Mesenchymal stem cell (in vitro differentiated cells and primary cell): Measurements from ENCODE around the gene SLC44A3.
A peak's percentile ranks its signal among the peaks of the same experiment; 100 is the strongest.

Source experiments
- DNase-seq: peaks from one replicate; pipeline ENCODE4 v3.0.0-alpha.2; 2013
- H2AFZ ChIP-seq: one replicate; pipeline ENCODE4 v1.6.1; 2013; ENCODE audit warnings: low read depth, mild to moderate bottlenecking, control low read depth, inconsistent platforms, low read length, moderate library complexity
- H2AK5ac ChIP-seq: 2 replicates; pipeline ENCODE4 v1.6.1; 2013; ENCODE audit warnings: low read length, moderate library complexity, mild to moderate bottlenecking, inconsistent platforms; ENCODE audit not compliant: severe bottlenecking
- H2BK120ac ChIP-seq: one replicate; pipeline ENCODE4 v1.6.1; 2013; ENCODE audit warnings: low read depth, mild to moderate bottlenecking, inconsistent platforms, low read length, moderate library complexity
- H2BK12ac ChIP-seq, 2 experiments: one replicate each; pipeline ENCODE4 v1.6.1; 2013; ENCODE audit warnings: inconsistent platforms in 2 of 2, low read length in 2 of 2, mild to moderate bottlenecking in 2 of 2, moderate library complexity in 2 of 2, control low read depth in 1 of 2
- H2BK15ac ChIP-seq: one replicate; pipeline ENCODE4 v1.6.1; 2013; ENCODE audit warnings: mild to moderate bottlenecking, low read depth, inconsistent platforms; ENCODE audit not compliant: poor library complexity, severe bottlenecking
- H2BK5ac ChIP-seq: 2 replicates; pipeline ENCODE4 v1.6.1; 2013; ENCODE audit warnings: low read depth, mild to moderate bottlenecking, low read length, control low read depth, inconsistent platforms; ENCODE audit not compliant: poor library complexity, severe bottlenecking
- H3K14ac ChIP-seq, 2 experiments: one replicate each; pipeline ENCODE4 v1.6.1; 2013; ENCODE audit warnings: inconsistent platforms in 2 of 2, low read length in 2 of 2, control low read depth in 1 of 2, mild to moderate bottlenecking in 1 of 2, moderate library complexity in 1 of 2
- H3K18ac ChIP-seq, 2 experiments: one replicate each; pipeline ENCODE4 v1.6.1; 2013; ENCODE audit warnings: inconsistent platforms in 2 of 2, low read length in 2 of 2, control low read depth in 1 of 2, low read depth in 1 of 2, mild to moderate bottlenecking in 1 of 2
- H3K23ac ChIP-seq, 2 experiments: one replicate each; pipeline ENCODE4 v1.6.1; 2013; ENCODE audit warnings: inconsistent platforms in 2 of 2, low read length in 2 of 2, mild to moderate bottlenecking in 2 of 2, moderate library complexity in 2 of 2, control low read depth in 1 of 2
- H3K27ac ChIP-seq: 2 replicates; pipeline ENCODE4 v1.5.1; 2013; ENCODE audit warnings: mild to moderate bottlenecking, moderate library complexity, low read length, control low read depth, inconsistent platforms; ENCODE audit not compliant: poor library complexity, severe bottlenecking
- H3K27me3 ChIP-seq, 2 experiments: 2 replicates each; pipeline versions ENCODE4 v1.6.1 to v1.7.0; 2013; ENCODE audit warnings: low read length in 2 of 2, mild to moderate bottlenecking in 2 of 2, moderate library complexity in 2 of 2, control low read depth in 1 of 2, inconsistent platforms in 1 of 2; ENCODE audit not compliant: control insufficient read depth in 1 of 2, insufficient read depth in 1 of 2
- H3K36me3 ChIP-seq, 2 experiments: 2 replicates each; pipeline versions ENCODE4 v1.6.1 to v1.7.0; 2013; ENCODE audit warnings: low read length in 2 of 2, control low read depth in 1 of 2, inconsistent platforms in 1 of 2, low read depth in 1 of 2, mild to moderate bottlenecking in 1 of 2; ENCODE audit not compliant: insufficient read depth in 2 of 2, control insufficient read depth in 1 of 2
- H3K4ac ChIP-seq, 2 experiments: one replicate each; pipeline ENCODE4 v1.6.1; 2013; ENCODE audit warnings: inconsistent platforms in 2 of 2, low read length in 2 of 2, mild to moderate bottlenecking in 2 of 2, moderate library complexity in 2 of 2, control low read depth in 1 of 2, low read depth in 1 of 2
- H3K4me1 ChIP-seq: 2 replicates; pipeline ENCODE4 v1.6.1; 2013; ENCODE audit warnings: low read depth, low read length, control low read depth; ENCODE audit not compliant: control insufficient read depth, insufficient read depth
- H3K4me2 ChIP-seq: 2 replicates; pipeline ENCODE4 v1.6.1; 2013; ENCODE audit warnings: low read length, mild to moderate bottlenecking, inconsistent platforms; ENCODE audit not compliant: poor library complexity, severe bottlenecking
- H3K4me3 ChIP-seq, 2 experiments: 2 replicates each; pipeline versions ENCODE4 v1.5.1 to v1.7.0; 2013; ENCODE audit warnings: low read length in 2 of 2, mild to moderate bottlenecking in 2 of 2, control low read depth in 1 of 2, low read depth in 1 of 2; ENCODE audit not compliant: insufficient read depth in 1 of 2
- H3K79me1 ChIP-seq: replicated peaks from 2 replicates; pipeline ENCODE4 v1.6.1; 2013; ENCODE audit warnings: mild to moderate bottlenecking, control low read depth, low read length, inconsistent platforms; ENCODE audit not compliant: poor library complexity, severe bottlenecking
- H3K9ac ChIP-seq: 2 replicates; pipeline ENCODE4 v1.7.0; 2013; ENCODE audit warnings: mild to moderate bottlenecking, low read length, moderate library complexity
- H3K9me3 ChIP-seq: 2 replicates; pipeline ENCODE4 v1.7.0; 2013; ENCODE audit warnings: mild to moderate bottlenecking, low read length; ENCODE audit not compliant: control insufficient read depth
- H4K8ac ChIP-seq: one replicate; pipeline ENCODE4 v1.6.1; 2013; ENCODE audit warnings: inconsistent platforms, mild to moderate bottlenecking, low read length, moderate library complexity
- H4K91ac ChIP-seq: one replicate; pipeline ENCODE4 v1.6.1; 2013; ENCODE audit warnings: mild to moderate bottlenecking, low read length, inconsistent platforms
- WGBS: methylation state at CpG from one replicate; pipeline ENCODE4 v1.1.7; 2013; ENCODE audit warnings: mixed read lengths; 5-methylcytosine and 5-hydroxymethylcytosine counted together

SLC44A3 gene

DNA sequence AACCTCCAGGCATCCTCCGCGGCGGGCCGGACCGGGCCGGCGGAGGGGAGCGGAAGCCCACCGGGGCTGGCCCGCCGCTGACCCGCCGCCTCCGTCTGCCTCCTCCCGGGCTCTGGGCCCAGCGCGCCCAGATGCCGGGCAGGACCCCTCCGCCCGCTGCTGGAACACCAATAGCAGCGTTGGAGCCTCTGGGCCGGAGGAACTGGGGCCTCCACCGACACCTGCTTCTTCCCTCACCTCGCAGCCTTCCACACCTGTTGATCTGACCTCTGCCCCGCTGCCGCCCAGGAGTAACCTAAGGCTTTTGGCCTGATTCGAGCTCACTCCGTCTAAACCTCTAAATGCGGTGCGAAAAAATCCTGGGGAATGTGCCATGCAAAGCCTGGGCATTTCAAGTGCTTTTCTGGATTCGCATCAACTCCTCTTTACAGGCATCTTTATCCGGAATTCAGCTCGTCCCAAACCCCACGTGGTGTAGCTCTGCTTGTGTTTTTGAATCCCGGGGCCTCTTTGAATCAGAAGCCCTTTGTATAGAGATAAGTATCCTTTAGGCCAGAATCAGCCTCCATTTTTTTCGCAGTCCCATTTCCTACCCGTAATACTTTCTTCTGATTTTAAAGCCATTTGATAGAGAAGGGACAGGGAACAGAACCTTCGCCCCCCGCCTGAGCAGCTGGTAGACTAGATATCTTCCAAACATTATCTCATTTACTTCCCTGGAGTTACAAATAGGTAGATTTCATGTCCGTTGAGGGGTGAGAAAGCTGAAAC, 107.4 kb downstream of the SLC44A3 start:
- H3K4ac ChIP-seq: peak overlapping the region; percentile 91 to 95
- peak overlapping the region in 1 of 2 experiments; percentile 57 for H3K23ac ChIP-seq
- peak overlapping the region; percentile 60 to 83 for H3K4me3 ChIP-seq
- H3K27me3 ChIP-seq: no peaks in the 10 kb centered on the region
- peak overlapping the region; percentile 93 for H4K91ac ChIP-seq
- peak overlapping the region; percentile 86 for H4K8ac ChIP-seq
- H2AFZ ChIP-seq: peak overlapping the region; percentile 78
- H3K79me1 ChIP-seq: peaks cover 16% of the 10 kb centered on the region
- no peaks in the 10 kb centered on the region for H3K36me3 ChIP-seq
- H3K4me1 ChIP-seq: peaks cover 20% of the 10 kb centered on the region
- H3K14ac ChIP-seq: peak overlapping the region in 1 of 2 experiments; percentile 83
- H3K18ac ChIP-seq: peak overlapping the region; percentile 90 to 91
- peak overlapping the region; percentile 50 for H3K4me2 ChIP-seq
- H2AK5ac ChIP-seq: peak overlapping the region; percentile 59
- no peaks in the 10 kb centered on the region for H3K9me3 ChIP-seq
- DNase-seq: peak; percentile 75
- H2BK15ac ChIP-seq: peak overlapping the region; percentile 98
- peak overlapping the region; percentile 87 for H3K9ac ChIP-seq
- peak overlapping the region; percentile 81 for H2BK5ac ChIP-seq
- H2BK12ac ChIP-seq: peak overlapping the region in 1 of 2 experiments; percentile 90
- H2BK120ac ChIP-seq: peak overlapping the region; percentile 86
- peak overlapping the region; percentile 60 for H3K27ac ChIP-seq
- 7% methylated on average over 35 of the region's 40 CpGs for WGBS

DNA sequence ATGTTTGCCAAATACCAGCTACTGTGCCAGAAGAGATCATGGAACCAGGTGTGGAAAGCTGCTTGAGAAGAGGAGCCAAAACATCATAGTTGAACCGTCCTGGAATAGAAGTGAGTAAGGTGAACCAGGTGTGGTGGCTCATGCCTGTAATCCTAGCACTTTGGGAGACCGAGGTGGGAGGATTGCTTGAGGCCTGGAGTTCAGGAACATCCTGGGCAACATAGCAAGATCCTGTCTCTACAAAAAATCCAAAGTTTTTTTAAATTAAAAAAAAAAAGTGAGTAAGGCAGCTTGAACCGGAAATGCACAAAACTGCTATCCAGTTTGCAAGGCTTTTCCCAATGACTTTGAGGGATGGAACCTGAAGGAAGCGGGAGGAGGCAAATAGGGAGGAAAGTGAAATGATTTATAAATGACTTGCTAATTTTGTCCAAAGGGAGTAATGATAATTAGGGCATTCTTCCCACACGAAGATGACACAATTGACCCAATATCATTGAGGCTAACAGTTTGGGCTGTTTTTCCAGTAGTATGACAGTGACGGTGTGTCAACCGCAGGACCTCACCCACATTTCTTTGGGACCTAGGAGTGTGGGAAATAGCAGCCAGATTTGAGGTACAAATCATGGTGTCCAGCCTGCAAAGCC, 108.3 kb downstream of the SLC44A3 start:
- Histone ChIP-seq H2BK12ac (peak overlapping the region in 1 of 2 experiments; percentile 56), H3K4me1 (peaks cover 19% of the 10 kb centered on the region), H3K27me3 (no peaks in the 10 kb centered on the region), H2BK15ac (no peak overlapping the region), H3K18ac (peak overlapping the region; percentile 7 to 14), H3K14ac (no peak overlapping the region), H3K79me1 (peaks cover 17% of the 10 kb centered on the region), H4K8ac (peak overlapping the region; percentile 5), H2BK5ac (no peak overlapping the region), H3K4ac (peak overlapping the region in 1 of 2 experiments; percentile 4), H3K4me3 (peak overlapping the region in 1 of 2 experiments; percentile 83), H3K9me3 (no peaks in the 10 kb centered on the region), H3K4me2 (peak overlapping the region; percentile 50), H2AFZ (no peak overlapping the region), H4K91ac (peak overlapping the region; percentile 19), H3K27ac (no peak overlapping the region), H3K36me3 (peaks cover 0 to 3% of the 10 kb centered on the region in 2 experiments), H3K23ac (no peak overlapping the region), H3K9ac (peak overlapping the region; percentile 87), H2AK5ac (peak overlapping the region; percentile 25), H2BK120ac (no peak overlapping the region)
- WGBS: 88% methylated on average over 7 of the region's 7 CpGs
- DNase-seq: no peak

- Histone ChIP-seq H4K91ac (no peak overlapping the region), H3K27me3 (no peaks in the 10 kb centered on the region), H3K9me3 (no peaks in the 10 kb centered on the region), H2BK5ac (no peak overlapping the region), H3K27ac (no peak overlapping the region), H3K14ac (no peak overlapping the region), H3K4me1 (peaks cover 12% of the 10 kb centered on the region), H2BK12ac (peak overlapping the region in 1 of 2 experiments; percentile 45), H3K4me2 (no peak overlapping the region), H4K8ac (peak overlapping the region; percentile 12), H2BK15ac (no peak overlapping the region), H3K4ac (peak overlapping the region in 1 of 2 experiments; percentile 11), H3K4me3 (peak overlapping the region in 1 of 2 experiments; percentile 83), H2AFZ (no peak overlapping the region), H3K9ac (no peak overlapping the region), H2BK120ac (no peak overlapping the region), H3K23ac (peak overlapping the region in 1 of 2 experiments; percentile 64), H3K36me3 (peaks cover 0 to 3% of the 10 kb centered on the region in 2 experiments), H3K18ac (peak overlapping the region in 1 of 2 experiments; percentile 75), H2AK5ac (no peak overlapping the region), H3K79me1 (peaks cover 18% of the 10 kb centered on the region)
- DNase-seq: peak; percentile 57
- 72% methylated on average over 9 of the region's 11 CpGs for WGBS
Measured at GRCh38 chr1:94929351-94930217, 109.4 kb downstream of the SLC44A3 start.
